K562 (cell line): ENCODE results near the gene WARS2. TPM values are rescaled to one million over a fixed set of nuclear protein-coding genes. Genes with fewer than 3 reads are reported as not detected.

Experiments used
- DNMT1 ChIP-seq: fragments of 450-650 bp; IDR thresholded peaks from 2 replicates; pipeline ENCODE4 v1.6.1; 2016; ENCODE audit warnings: antibody characterized with exemption, mild to moderate bottlenecking
- E2F6 ChIP-seq, 2 experiments: IDR thresholded peaks; 2 replicates each; pipeline ENCODE4 v1.6.1; 2011; ENCODE audit warnings: borderline replicate concordance in 1 of 2, control low read depth in 1 of 2, low read depth in 1 of 2, low read length in 1 of 2, mild to moderate bottlenecking in 1 of 2, mixed read lengths in 1 of 2, moderate library complexity in 1 of 2; ENCODE audit not compliant: insufficient read depth in 1 of 2, insufficient read length in 1 of 2, poor library complexity in 1 of 2, severe bottlenecking in 1 of 2; ENCODE audit errors: extremely low read depth in 1 of 2
- FOXP1 ChIP-seq: sonication (generic); formaldehyde crosslinking; IDR thresholded peaks from 2 replicates; pipeline ENCODE4 v1.8.0; 2022; ENCODE audit warnings: mild to moderate bottlenecking, missing genetic modification reagents
- GTF2E2 ChIP-seq: fragments of 200-800 bp; sonication (Bioruptor generic); IDR thresholded peaks from 2 replicates; pipeline ENCODE4 v1.6.1; 2016; ENCODE audit warnings: missing genetic modification characterization, missing compliant biosample characterization
- POLR2B ChIP-seq: fragments of 450-650 bp; IDR thresholded peaks from 2 replicates; pipeline ENCODE4 v1.6.1; 2018; ENCODE audit warnings: low read depth; ENCODE audit not compliant: partially characterized antibody
- RNF219 ChIP-seq: fragments of 250-450 bp; sonication (Bioruptor Pico); IDR thresholded peaks from 2 replicates; pipeline ENCODE4 v1.5.0; 2022; ENCODE audit warnings: mild to moderate bottlenecking
- SP1 ChIP-seq: sonication (generic); formaldehyde crosslinking; IDR thresholded peaks from 2 replicates; pipeline ENCODE4 v1.8.1; 2022; ENCODE audit warnings: mild to moderate bottlenecking, missing genetic modification reagents
- SREBF1 ChIP-seq: fragments of 150-350 bp; IDR thresholded peaks from 2 replicates; pipeline ENCODE4 v1.6.1; 2014; ENCODE audit warnings: antibody characterized with exemption, low read depth, low read length, borderline replicate concordance
- TFAM ChIP-seq: fragments of 250-450 bp; sonication (Bioruptor Pico); conservative IDR thresholded peaks from 2 replicates; pipeline ENCODE4 v1.5.0; 2021; ENCODE audit warnings: mild to moderate bottlenecking, moderate library complexity
- UBTF ChIP-seq, 2 experiments: IDR thresholded peaks; 2 replicates each; pipeline ENCODE4 v1.6.1; 2012; ENCODE audit warnings: improper control_type of control experiment in 2 of 2, low read depth in 2 of 2, low read length in 2 of 2, borderline replicate concordance in 1 of 2
- ZNF407 ChIP-seq: fragments of 450-650 bp; IDR thresholded peaks from 2 replicates; pipeline ENCODE4 v1.6.1; 2016; ENCODE audit warnings: low read depth
- ZNF589 ChIP-seq: fragments of 200-800 bp; sonication (Bioruptor generic); IDR thresholded peaks from 2 replicates; pipeline ENCODE4 v1.6.1; 2016; ENCODE audit warnings: low read depth, missing genetic modification characterization, missing compliant biosample characterization
- polyA plus RNA-seq, 8 experiments: library from polyadenylated mRNA; depleted of rRNA in 4 of 8; stranded (reverse) in 5 of 8; unstranded in 3 of 8; fragments of >200 nt; fragmentation: Nextera tagmentation in 2 of 8; fragmentation: Illumina TruSeq in 1 of 8; extraction: Ambion mirVana in 2 of 8; extraction: Trizol in 1 of 8; gene quantifications; 2 replicates each; pipeline versions ENCODE4 v1.2.1 to v1.2.3, GENCODE V29; 2011 to 2014; ENCODE audit warnings: inconsistent platforms in 1 of 8, missing spikeins in 1 of 8
- total RNA-seq, 7 experiments: library from RNA; depleted of rRNA in 6 of 7; stranded (reverse); fragments of >200 nt in 6 of 7; fragmentation: Illumina TruSeq in 2 of 7; extraction: Trizol in 2 of 7; gene quantifications; 2 replicates each; pipeline versions ENCODE4 v1.2.1 to v1.2.3, GENCODE V29; 2011 to 2021; ENCODE audit warnings: low replicate concordance in 1 of 7

WARS2 gene
- total and polyA plus RNA-seq, 9 of the 15 experiments (the other 6 are each of a cell fraction or from before 2014, with no cell fraction given) = 5.7 to 18.0 (median 16.9) TPM

- TF ChIP-seq ZNF407 = no peak
- peak; percentile 33 to 38; a peak in 2 of 4 replicates for TF ChIP-seq UBTF (IDR thresholded peaks at IDR 0.05; ENCODE audit: borderline replicate concordance in 1 of 2, low read depth in 2 of 2, low read length in 2 of 2)
- no peak for TF ChIP-seq POLR2B
- TF ChIP-seq TFAM (CRISPR knock-in tag) = no peak
- TF ChIP-seq ZNF589 (CRISPR knock-in tag) = peak; percentile 59; the same call in 1 of the 2 replicates
- TF ChIP-seq GTF2E2 (tag) = no peak
- no peak for TF ChIP-seq DNMT1
- TF ChIP-seq SP1 (CRISPR knock-in tag) = no peak
- TF ChIP-seq RNF219 (CRISPR knock-in tag) = no peak
- TF ChIP-seq FOXP1 (CRISPR knock-in tag) = no peak
- no peak for TF ChIP-seq SREBF1
- TF ChIP-seq E2F6 (IDR thresholded peaks at IDR 0.05; ENCODE audit: borderline replicate concordance in 1 of 2, extremely low read depth in 1 of 2, insufficient read depth in 1 of 2, insufficient read length in 1 of 2, low read depth in 1 of 2, low read length in 1 of 2, poor library complexity in 1 of 2, severe bottlenecking in 1 of 2) = peak in 1 of 2 experiments; percentile 25
These were observed 152.8 kb downstream of the WARS2 start (continued) for GRCh38 chr1:118987468-118988185.
